MM.1S (cell line): Measurements from ENCODE around the gene PLCZ1.

Experiments used
- DNase-seq: peaks from one replicate; pipeline ENCODE4 v3.0.0-alpha.2; 2015
- H2AFZ ChIP-seq: fragments of 300-600 bp; sonication (generic); 2 replicates; pipeline ENCODE4 v1.6.0; 2016; ENCODE audit warnings: antibody characterized with exemption, low read length
- H3F3A ChIP-seq: fragments of 300-600 bp; sonication (generic); 2 replicates; pipeline ENCODE4 v1.6.1; 2016; ENCODE audit warnings: mild to moderate bottlenecking, antibody characterized with exemption, low read length, moderate library complexity, mixed read lengths; ENCODE audit not compliant: insufficient read depth
- H3K27ac ChIP-seq: fragments of 300-600 bp; sonication (generic); 2 replicates; pipeline ENCODE4 v1.5.1; 2016; ENCODE audit warnings: mild to moderate bottlenecking, low read length
- H3K27me3 ChIP-seq: fragments of 300-600 bp; sonication (generic); replicated peaks from 2 replicates; pipeline ENCODE4 v1.6.0; 2016; ENCODE audit warnings: low read length; ENCODE audit not compliant: insufficient read depth
- H3K36me3 ChIP-seq: fragments of 300-600 bp; sonication (generic); replicated peaks from 2 replicates; pipeline ENCODE4 v1.6.1; 2016; ENCODE audit warnings: mild to moderate bottlenecking, low read length, mixed read lengths; ENCODE audit not compliant: insufficient read depth
- H3K4me1 ChIP-seq: fragments of 300-600 bp; sonication (generic); 2 replicates; pipeline ENCODE4 v1.6.1; 2016; ENCODE audit warnings: low read length, mixed read lengths
- H3K4me2 ChIP-seq: fragments of 300-600 bp; sonication (generic); 2 replicates; pipeline ENCODE4 v1.6.0; 2016; ENCODE audit warnings: low read depth, low read length
- H3K4me3 ChIP-seq: fragments of 300-600 bp; sonication (generic); 2 replicates; pipeline ENCODE4 v1.5.1; 2016; ENCODE audit warnings: low read length, mixed read lengths
- H3K79me2 ChIP-seq: fragments of 300-600 bp; sonication (generic); 2 replicates; pipeline ENCODE4 v1.6.1; 2016; ENCODE audit warnings: mixed run types, low read length, mixed read lengths
- H3K9ac ChIP-seq: fragments of 300-600 bp; sonication (generic); 2 replicates; pipeline ENCODE4 v1.6.1; 2016; ENCODE audit warnings: low read length, mixed read lengths
- H3K9me2 ChIP-seq: fragments of 300-600 bp; sonication (generic); replicated peaks from 2 replicates; pipeline ENCODE4 v1.6.1; 2016; ENCODE audit warnings: mild to moderate bottlenecking, low read length, mixed read lengths; ENCODE audit not compliant: insufficient read depth
- H3K9me3 ChIP-seq: fragments of 300-600 bp; sonication (generic); replicated peaks from 2 replicates; pipeline ENCODE4 v1.6.1; 2016; ENCODE audit warnings: mild to moderate bottlenecking, low read length, mixed read lengths; ENCODE audit not compliant: insufficient read depth
- H4K20me1 ChIP-seq: fragments of 300-600 bp; sonication (generic); 2 replicates; pipeline ENCODE4 v1.6.1; 2016; ENCODE audit warnings: mild to moderate bottlenecking, low read length, moderate library complexity, mixed read lengths; ENCODE audit not compliant: insufficient read depth
- EZH2 ChIP-seq: fragments of 300-600 bp; sonication (generic); optimal IDR thresholded peaks from 2 replicates; pipeline ENCODE3; 2017; ENCODE audit warnings: low read depth, mild to moderate bottlenecking, antibody characterized with exemption, low read length, mixed read lengths
- EZH2phosphoT487 ChIP-seq: fragments of 300-600 bp; sonication (generic); IDR thresholded peaks from 2 replicates; pipeline ENCODE4 v1.6.1; 2018; ENCODE audit warnings: antibody characterized with exemption, low read length
- TF ChIP-seq, protein P1 (sequence below): fragments of 300-600 bp; sonication (generic); IDR thresholded peaks from 2 replicates; pipeline ENCODE4 v1.5.1; 2016; ENCODE audit warnings: antibody characterized with exemption, low read length, mixed read lengths

The PLCZ1 gene

DNA sequence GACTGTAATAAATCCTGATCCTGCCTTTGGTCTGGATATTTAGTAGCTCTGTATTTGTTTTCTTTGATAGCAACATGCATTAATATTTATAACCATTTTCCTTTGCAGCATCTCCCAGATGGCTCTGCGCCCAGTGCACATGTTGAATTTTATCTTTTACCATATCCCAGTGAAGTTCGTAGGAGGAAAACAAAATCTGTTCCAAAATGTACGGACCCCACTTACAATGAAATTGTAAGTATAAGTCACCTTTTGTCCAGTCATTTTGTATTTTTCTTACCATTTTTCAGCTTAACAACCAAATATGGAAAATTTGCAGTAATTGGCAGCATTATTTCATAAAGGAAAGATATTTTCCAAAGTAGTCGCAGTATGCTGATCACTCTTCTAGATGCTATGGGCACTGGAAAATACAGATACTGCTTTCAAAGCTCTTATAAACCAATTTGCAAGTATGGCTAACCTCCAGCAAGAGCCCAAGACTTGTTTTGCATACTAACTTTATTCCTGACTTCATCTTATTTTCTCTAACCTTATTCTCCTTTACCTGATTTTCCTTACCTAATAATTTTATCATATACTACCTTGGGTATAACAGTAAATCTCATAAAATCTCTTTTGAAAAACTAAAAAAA, 97.4 kb downstream of the PLCZ1 start:
- Histone ChIP-seq H3F3A (no peaks in the 10 kb centered on the region), H3K27me3 (no peaks in the 10 kb centered on the region), H3K4me1 (no peaks in the 10 kb centered on the region), H3K27ac (no peak overlapping the region), H3K9me2 (no peaks in the 10 kb centered on the region), H3K9ac (no peak overlapping the region), H3K36me3 (no peaks in the 10 kb centered on the region), H3K4me2 (no peak overlapping the region), H3K79me2 (no peaks in the 10 kb centered on the region), H2AFZ (no peak overlapping the region), H3K9me3 (no peaks in the 10 kb centered on the region), H3K4me3 (no peak overlapping the region), H4K20me1 (no peaks in the 10 kb centered on the region)
- TF ChIP-seq EZH2phosphoT487: no peak
- TF ChIP-seq, protein P1, sequence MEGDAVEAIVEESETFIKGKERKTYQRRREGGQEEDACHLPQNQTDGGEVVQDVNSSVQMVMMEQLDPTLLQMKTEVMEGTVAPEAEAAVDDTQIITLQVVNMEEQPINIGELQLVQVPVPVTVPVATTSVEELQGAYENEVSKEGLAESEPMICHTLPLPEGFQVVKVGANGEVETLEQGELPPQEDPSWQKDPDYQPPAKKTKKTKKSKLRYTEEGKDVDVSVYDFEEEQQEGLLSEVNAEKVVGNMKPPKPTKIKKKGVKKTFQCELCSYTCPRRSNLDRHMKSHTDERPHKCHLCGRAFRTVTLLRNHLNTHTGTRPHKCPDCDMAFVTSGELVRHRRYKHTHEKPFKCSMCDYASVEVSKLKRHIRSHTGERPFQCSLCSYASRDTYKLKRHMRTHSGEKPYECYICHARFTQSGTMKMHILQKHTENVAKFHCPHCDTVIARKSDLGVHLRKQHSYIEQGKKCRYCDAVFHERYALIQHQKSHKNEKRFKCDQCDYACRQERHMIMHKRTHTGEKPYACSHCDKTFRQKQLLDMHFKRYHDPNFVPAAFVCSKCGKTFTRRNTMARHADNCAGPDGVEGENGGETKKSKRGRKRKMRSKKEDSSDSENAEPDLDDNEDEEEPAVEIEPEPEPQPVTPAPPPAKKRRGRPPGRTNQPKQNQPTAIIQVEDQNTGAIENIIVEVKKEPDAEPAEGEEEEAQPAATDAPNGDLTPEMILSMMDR: no peak
- no peak for TF ChIP-seq EZH2
- no peak for DNase-seq

DNA sequence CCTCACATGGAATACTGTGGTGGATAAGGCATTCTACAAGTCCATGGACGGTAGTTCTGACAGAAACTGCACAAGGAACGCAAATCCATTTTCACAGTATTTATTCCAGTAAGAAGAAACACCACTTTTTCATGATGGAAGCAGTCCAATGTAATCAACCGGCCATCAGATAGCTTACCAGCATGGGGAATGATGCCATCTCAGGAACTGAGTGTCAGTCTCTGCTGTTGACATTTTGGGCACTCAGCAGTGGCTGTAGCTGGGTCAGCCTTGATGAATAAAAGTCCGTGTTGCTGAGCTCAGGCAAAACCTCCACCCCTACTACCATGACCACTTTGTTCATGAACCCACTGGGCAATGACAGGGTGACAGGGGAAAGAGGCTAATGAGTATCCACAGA, 103.4 kb downstream of the PLCZ1 start:
- H3K4me3 ChIP-seq: no peak overlapping the region
- H3K9me2 ChIP-seq: no peaks in the 10 kb centered on the region
- no peak overlapping the region for H2AFZ ChIP-seq
- H3K4me1 ChIP-seq: no peaks in the 10 kb centered on the region
- H3K4me2 ChIP-seq: no peak overlapping the region
- no peak overlapping the region for H3K9ac ChIP-seq
- H3K27me3 ChIP-seq: no peaks in the 10 kb centered on the region
- H4K20me1 ChIP-seq: no peaks in the 10 kb centered on the region
- no peaks in the 10 kb centered on the region for H3K9me3 ChIP-seq
- DNase-seq: no peak
- no peak overlapping the region for H3K27ac ChIP-seq
- no peaks in the 10 kb centered on the region for H3K79me2 ChIP-seq
- no peaks in the 10 kb centered on the region for H3F3A ChIP-seq
- TF ChIP-seq EZH2: no peak
- TF ChIP-seq, protein P1: no peak
- no peak for TF ChIP-seq EZH2phosphoT487
- H3K36me3 ChIP-seq: no peaks in the 10 kb centered on the region
